Stimulated activated effector memory CD8-positive, alpha-beta T cell treated with anti-CD3 and anti-CD28 coated beads, Interleukin-12 subunit alpha, Interleukin-12 subunit beta, amount 100 ng/mL, for 72 hours (primary cell): ENCODE measurements around the gene RSAD2.
"Not testable (repeated sequence)": the region's sequence is repeated elsewhere in the genome, so short reads cannot be mapped to it uniquely, and the experiment has no call there.

Experiments
- ATAC-seq: fragments of 150-1000 bp; cut with Tn5 transposase; 2 replicates; pipeline ENCODE4 v1.10.0; 2021
- DNase-seq, 2 donors: peaks; one replicate each; pipeline ENCODE4 v3.0.0; 2021 to 2022; ENCODE audit warnings: low spot score in 2 of 2
- H3K27ac Mint-ChIP-seq: one replicate; pipeline ENCODE4 v1.8.0; 2022; ENCODE audit warnings: mild to moderate bottlenecking, mixed read lengths
- H3K36me3 Mint-ChIP-seq: one replicate; pipeline ENCODE4 v1.8.0; 2022; ENCODE audit warnings: mild to moderate bottlenecking, mixed read lengths
- H3K4me1 Mint-ChIP-seq: one replicate; pipeline ENCODE4 v1.8.0; 2022; ENCODE audit warnings: mixed read lengths
- H3K4me3 Mint-ChIP-seq: one replicate; pipeline ENCODE4 v1.8.0; 2022; ENCODE audit warnings: mild to moderate bottlenecking, mixed read lengths
- H3K9me3 Mint-ChIP-seq: one replicate; pipeline ENCODE4 v1.8.0; 2022; ENCODE audit warnings: mixed read lengths

RSAD2 gene

GRCh38 chr2:6880200-6880733, 2.7 kb downstream of the RSAD2 start:
- peak overlapping the region; percentile 30 for H3K4me3 Mint-ChIP-seq

GRCh38 chr2:6881046-6881445, 3.5 kb downstream of the RSAD2 start:
- no peak overlapping the region for H3K4me3 Mint-ChIP-seq
- peaks cover 36% of the 10 kb centered on the region for H3K4me1 Mint-ChIP-seq
- no peaks in the 10 kb centered on the region for H3K9me3 Mint-ChIP-seq
- no peak overlapping the region for H3K27ac Mint-ChIP-seq
- no peaks in the 10 kb centered on the region for H3K36me3 Mint-ChIP-seq
- DNase-seq (no peak), ATAC-seq (no peak)

More at GRCh38 chr2:6880200-6880733, 2.7 kb downstream of the RSAD2 start:
- ATAC-seq (peak; percentile 60), DNase-seq (no peak)
- Mint-ChIP-seq H3K27ac (peak overlapping the region; percentile 37), H3K4me1 (peaks cover 36% of the 10 kb centered on the region), H3K36me3 (no peaks in the 10 kb centered on the region), H3K9me3 (no peaks in the 10 kb centered on the region)

GRCh38 chr2:6881516-6881915, 3.9 kb downstream of the RSAD2 start:
- Mint-ChIP-seq H3K9me3 (no peaks in the 10 kb centered on the region), H3K36me3 (no peaks in the 10 kb centered on the region), H3K4me1 (peaks cover 36% of the 10 kb centered on the region), H3K27ac (no peak overlapping the region), H3K4me3 (no peak overlapping the region)
- DNase-seq = no peak
- no peak for ATAC-seq

DNA sequence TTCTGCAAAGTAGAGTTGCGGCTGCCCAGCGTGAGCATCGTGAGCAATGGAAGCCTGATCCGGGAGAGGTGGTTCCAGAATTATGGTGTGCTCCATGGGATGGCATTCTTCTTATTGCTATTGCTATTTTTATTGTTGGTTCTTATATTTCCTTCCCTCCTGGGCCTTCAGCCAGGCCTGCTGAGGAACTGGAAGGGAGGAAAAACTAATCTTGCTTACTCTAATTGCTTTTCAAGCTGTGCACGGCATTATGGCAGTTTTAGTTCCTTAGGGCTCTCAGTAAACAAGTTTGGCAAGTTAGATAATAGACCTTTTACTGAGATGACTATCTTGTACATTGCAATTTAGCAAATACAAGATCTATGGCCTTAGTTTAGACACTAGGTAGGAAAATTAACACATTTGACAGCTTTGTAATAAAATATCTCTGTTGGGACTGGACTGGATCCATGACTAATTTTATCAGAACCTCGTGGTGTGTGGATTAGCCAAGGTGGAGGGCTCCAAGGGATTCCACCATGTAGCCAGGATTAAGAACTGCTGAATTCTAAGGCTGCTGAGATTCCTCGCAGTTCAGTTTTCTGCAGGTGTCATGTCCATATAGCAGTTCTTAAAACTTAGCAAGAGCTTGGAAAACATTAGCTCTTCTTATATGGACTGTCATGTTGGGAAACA, 6.0 kb downstream of the RSAD2 start:
- no peak overlapping the region for H3K4me3 Mint-ChIP-seq
- H3K4me1 Mint-ChIP-seq = peaks cover 23% of the 10 kb centered on the region
- no peaks in the 10 kb centered on the region for H3K9me3 Mint-ChIP-seq
- H3K36me3 Mint-ChIP-seq = no peaks in the 10 kb centered on the region
- H3K27ac Mint-ChIP-seq = no peak overlapping the region
- DNase-seq (no peak), ATAC-seq (no peak)

DNA sequence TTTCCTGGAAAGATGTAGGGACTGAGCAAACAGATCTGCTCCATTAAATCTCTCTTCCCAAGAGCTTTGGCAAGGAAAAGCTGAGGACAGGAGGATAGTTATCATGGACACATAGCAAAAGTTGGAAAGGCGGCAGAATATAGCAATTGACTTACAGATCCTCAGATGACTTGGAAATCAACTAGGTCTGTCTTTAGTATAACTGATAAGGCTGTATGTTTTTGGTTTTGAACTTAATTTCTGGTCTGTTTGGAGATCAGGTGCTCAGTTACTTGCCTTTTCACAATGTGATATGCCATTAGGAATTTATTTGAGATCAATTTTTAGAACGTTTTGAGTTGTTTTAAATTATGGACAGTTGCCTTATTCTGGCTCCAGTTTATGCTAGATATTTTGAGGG, 8.0 kb downstream of the RSAD2 start:
- ATAC-seq = no peak
- H3K4me3 Mint-ChIP-seq = no peak overlapping the region
- DNase-seq = no peak
- H3K27ac Mint-ChIP-seq = no peak overlapping the region
- no peaks in the 10 kb centered on the region for H3K36me3 Mint-ChIP-seq
- no peaks in the 10 kb centered on the region for H3K9me3 Mint-ChIP-seq
- H3K4me1 Mint-ChIP-seq = peaks cover 7% of the 10 kb centered on the region

- H3K4me3 Mint-ChIP-seq = no peak overlapping the region
- H3K9me3 Mint-ChIP-seq = no peaks in the 10 kb centered on the region
- peaks cover 3% of the 10 kb centered on the region for H3K4me1 Mint-ChIP-seq
- no peaks in the 10 kb centered on the region for H3K36me3 Mint-ChIP-seq
- ATAC-seq (no peak), DNase-seq (no peak)
- no peak overlapping the region for H3K27ac Mint-ChIP-seq
These were observed 8.4 kb downstream of the RSAD2 start for GRCh38 chr2:6885968-6886367.

- Mint-ChIP-seq H3K27ac (no peak overlapping the region), H3K36me3 (no peaks in the 10 kb centered on the region), H3K4me3 (no peak overlapping the region), H3K9me3 (no peaks in the 10 kb centered on the region), H3K4me1 (no peaks in the 10 kb centered on the region)
- ATAC-seq (no peak), DNase-seq (no peak)
These were observed 10.2 kb downstream of the RSAD2 start for GRCh38 chr2:6887751-6888192.

DNA sequence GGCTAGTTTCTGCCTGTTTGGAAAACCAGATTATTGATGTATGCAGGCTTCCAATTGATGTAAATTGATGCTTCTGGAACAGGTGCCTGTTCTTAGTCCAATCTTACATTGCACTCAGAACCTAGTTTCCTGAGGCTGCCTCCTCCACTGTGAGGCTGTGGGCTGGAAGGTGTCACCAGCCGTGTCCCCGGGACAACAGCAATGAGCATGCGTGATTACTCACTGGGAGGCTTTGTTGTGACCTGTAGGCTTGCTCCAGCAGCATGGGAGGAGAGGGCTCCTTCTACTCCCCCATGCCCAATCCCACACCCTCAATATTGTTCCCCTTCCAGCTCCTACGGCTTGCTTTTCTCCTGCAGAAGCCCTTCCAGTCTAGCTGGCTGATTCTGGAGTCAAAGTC, 11.1 kb downstream of the RSAD2 start:
- no peak for DNase-seq
- no peak overlapping the region for H3K27ac Mint-ChIP-seq
- H3K36me3 Mint-ChIP-seq = no peaks in the 10 kb centered on the region
- H3K4me3 Mint-ChIP-seq = no peak overlapping the region
- ATAC-seq = no peak
- H3K9me3 Mint-ChIP-seq = no peaks in the 10 kb centered on the region
- no peaks in the 10 kb centered on the region for H3K4me1 Mint-ChIP-seq

DNA sequence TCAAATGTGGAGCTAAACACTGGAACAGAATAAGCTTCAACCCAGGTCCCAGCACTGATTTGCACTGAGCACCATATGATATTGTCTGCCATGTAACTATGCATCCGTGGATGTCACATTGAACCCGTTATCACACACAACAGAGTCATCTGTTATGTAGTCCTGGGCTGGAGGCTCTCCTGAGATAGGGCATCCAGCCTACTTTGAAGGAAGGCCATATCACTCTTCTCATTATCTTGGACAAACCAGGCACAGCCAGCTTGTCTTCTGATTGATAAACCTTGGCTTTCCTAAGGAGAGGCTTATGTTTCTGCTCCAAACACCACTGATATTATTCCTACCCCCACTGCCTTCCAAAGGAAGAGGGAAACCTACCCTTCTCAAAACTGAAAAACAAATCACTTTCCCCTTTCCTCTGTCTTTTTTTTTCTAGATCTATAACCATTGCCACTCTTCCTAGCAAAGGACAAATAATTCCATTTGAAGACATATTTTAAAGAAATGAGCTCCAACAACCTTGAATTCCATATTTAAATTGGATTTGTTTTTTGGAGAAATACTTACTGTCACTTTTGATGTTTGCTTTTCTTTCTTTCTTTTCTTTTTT, 16.4 kb downstream of the RSAD2 start:
- DNase-seq = no peak
- H3K4me1 Mint-ChIP-seq = no peaks in the 10 kb centered on the region
- no peaks in the 10 kb centered on the region for H3K9me3 Mint-ChIP-seq
- H3K36me3 Mint-ChIP-seq = no peaks in the 10 kb centered on the region
- no peak for ATAC-seq
- H3K27ac Mint-ChIP-seq = no peak overlapping the region
- no peak overlapping the region for H3K4me3 Mint-ChIP-seq

DNA sequence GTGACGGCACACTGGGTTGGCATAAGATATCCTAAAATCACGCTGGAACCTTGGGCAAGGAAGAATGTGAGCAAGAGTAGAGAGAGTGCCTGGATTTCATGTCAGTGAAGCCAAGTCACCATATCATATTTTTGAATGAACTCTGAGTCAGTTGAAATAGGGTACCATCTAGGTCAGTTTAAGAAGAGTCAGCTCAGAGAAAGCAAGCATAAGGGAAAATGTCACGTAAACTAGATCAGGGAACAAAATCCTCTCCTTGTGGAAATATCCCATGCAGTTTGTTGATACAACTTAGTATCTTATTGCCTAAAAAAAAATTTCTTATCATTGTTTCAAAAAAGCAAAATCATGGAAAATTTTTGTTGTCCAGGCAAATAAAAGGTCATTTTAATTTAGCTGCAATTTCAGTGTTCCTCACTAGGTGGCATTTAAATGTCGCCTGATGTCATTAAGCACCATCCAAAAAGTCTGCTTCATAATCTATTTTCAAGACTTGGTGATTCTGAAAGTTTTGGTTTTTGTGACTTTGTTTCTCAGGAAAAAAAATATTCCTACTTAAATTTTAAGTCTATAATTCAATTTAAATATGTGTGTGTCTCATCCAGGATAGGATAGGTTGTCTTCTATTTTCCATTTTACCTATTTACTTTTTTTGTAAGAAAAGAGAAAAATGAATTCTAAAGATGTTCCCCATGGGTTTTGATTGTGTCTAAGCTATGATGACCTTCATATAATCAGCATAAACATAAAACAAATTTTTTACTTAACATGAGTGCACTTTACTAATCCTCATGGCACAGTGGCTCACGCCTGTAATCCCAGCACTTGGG, 19.6 kb downstream of the RSAD2 start:
- DNase-seq (no peak), ATAC-seq (no peak)
- H3K9me3 Mint-ChIP-seq = peaks cover 7% of the 10 kb centered on the region
- peaks cover 4% of the 10 kb centered on the region for H3K4me1 Mint-ChIP-seq
- H3K36me3 Mint-ChIP-seq = no peaks in the 10 kb centered on the region
- H3K27ac Mint-ChIP-seq = no peak overlapping the region
- no peak overlapping the region for H3K4me3 Mint-ChIP-seq

- H3K4me3 Mint-ChIP-seq, DNase-seq, H3K36me3 Mint-ChIP-seq, H3K27ac Mint-ChIP-seq, ATAC-seq: not testable (repeated sequence)
- Mint-ChIP-seq H3K9me3 (peaks cover 10% of the 10 kb centered on the region), H3K4me1 (peaks cover 34% of the 10 kb centered on the region)
These were observed 25.0 kb downstream of the RSAD2 start for GRCh38 chr2:6902581-6902980.

DNA sequence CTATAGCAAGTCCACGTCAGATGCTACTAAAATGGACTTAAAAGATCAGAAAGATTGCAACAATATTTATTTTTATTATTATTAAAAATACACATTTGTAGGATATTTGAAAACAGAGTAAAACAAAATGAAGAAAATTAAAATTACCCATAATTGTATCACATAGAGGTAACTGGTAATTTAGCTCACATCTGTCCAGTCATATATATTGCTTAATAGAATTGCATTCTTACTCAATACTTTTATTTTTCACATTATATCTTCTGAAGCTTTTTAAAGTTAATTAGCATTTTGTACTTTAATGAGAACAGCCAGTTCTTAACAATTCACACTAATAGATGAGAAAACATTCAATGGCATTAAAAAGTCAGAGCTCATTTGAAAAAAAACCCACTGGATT, 28.1 kb downstream of the RSAD2 start:
- H3K36me3 Mint-ChIP-seq = peaks cover 7% of the 10 kb centered on the region
- H3K4me3 Mint-ChIP-seq = no peak overlapping the region
- H3K9me3 Mint-ChIP-seq = peaks cover 10% of the 10 kb centered on the region
- H3K27ac Mint-ChIP-seq = peak overlapping the region; percentile 76
- DNase-seq = no peak
- ATAC-seq = no peak
- H3K4me1 Mint-ChIP-seq = peaks cover 65% of the 10 kb centered on the region

DNA sequence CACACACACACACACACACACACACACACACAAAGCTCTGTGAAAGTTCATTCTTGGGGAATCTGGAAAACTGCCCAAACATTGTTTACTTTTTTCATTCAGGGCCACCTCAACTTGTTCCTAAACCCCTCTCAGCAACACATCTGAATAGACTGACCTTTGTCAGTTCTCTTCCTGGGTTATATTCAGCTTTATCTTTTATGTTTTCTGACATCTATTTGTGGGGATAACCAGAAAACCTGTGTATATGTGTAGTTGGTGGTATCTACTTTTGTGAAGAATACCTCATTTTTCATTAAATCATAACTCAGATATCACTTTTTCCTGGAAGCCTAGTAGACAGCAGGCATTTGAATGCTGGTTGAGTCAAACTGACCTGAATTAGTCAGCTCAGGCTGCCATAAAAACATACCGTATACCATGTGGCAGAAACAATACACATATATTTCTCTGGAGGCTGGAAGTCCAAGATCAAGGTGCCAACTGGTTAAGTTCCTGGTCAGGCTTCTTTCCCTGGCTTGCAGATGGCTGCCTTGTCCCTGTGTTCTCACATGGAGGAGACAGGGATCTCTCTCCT, 28.7 kb downstream of the RSAD2 start:
- peaks cover 9% of the 10 kb centered on the region for H3K36me3 Mint-ChIP-seq
- peaks cover 10% of the 10 kb centered on the region for H3K9me3 Mint-ChIP-seq
- no peak for DNase-seq
- ATAC-seq = peak; percentile 88
- peaks cover 71% of the 10 kb centered on the region for H3K4me1 Mint-ChIP-seq
- H3K27ac Mint-ChIP-seq = peak overlapping the region; percentile 76
- H3K4me3 Mint-ChIP-seq = peak overlapping the region; percentile 33

- peaks cover 76% of the 10 kb centered on the region for H3K4me1 Mint-ChIP-seq
- H3K27ac Mint-ChIP-seq = peak overlapping the region; percentile 64
- no peak for DNase-seq
- peaks cover 15% of the 10 kb centered on the region for H3K36me3 Mint-ChIP-seq
- H3K4me3 Mint-ChIP-seq = no peak overlapping the region
- peak; percentile 3 for ATAC-seq
- H3K9me3 Mint-ChIP-seq = no peaks in the 10 kb centered on the region
These were observed 30.7 kb downstream of the RSAD2 start for GRCh38 chr2:6908291-6908690.
